SK-N-SH (cell line): ENCODE data around the gene KRTAP12-2. TPM values are rescaled to one million over a fixed set of nuclear protein-coding genes. Genes with fewer than 3 reads are reported as not detected.

Experiments used
- CTCF ChIA-PET: fragments of 300-600, 350-600 bp; formaldehyde crosslinking; extraction: SDS; loops from one replicate; lab custom pipeline; 2021; lab: Yijun Ruan, JAX
- POLR2A ChIA-PET: fragments of 350-600 bp; sonication (Branson Sonifier 250); formaldehyde crosslinking; extraction: SDS; loops from one replicate; lab custom pipeline; 2020; ENCODE audit warnings: antibody characterized with exemption, inconsistent platforms; lab: Yijun Ruan, JAX
- DNase-seq: peaks from one replicate; pipeline ENCODE4 v3.0.0; 2012
- H2AFZ ChIP-seq: fragments of 200-600 bp; sonication (generic); 2 replicates; pipeline ENCODE4 v1.8.1; 2016; ENCODE audit warnings: antibody characterized with exemption, mild to moderate bottlenecking, low read depth
- H3F3A ChIP-seq: fragments of 200-600 bp; sonication (generic); replicated peaks from 2 replicates; pipeline ENCODE3; 2016; ENCODE audit warnings: antibody characterized with exemption, mild to moderate bottlenecking; ENCODE audit not compliant: insufficient read depth
- H3K27ac ChIP-seq, 2 experiments: fragments of 200-500 bp in 1 of 2; fragments of 200-600 bp in 1 of 2; sonication (Bioruptor generic) in 1 of 2; sonication (generic), shearing (Covaris generic) in 1 of 2; 2 replicates each; pipeline versions ENCODE4 v1.5.1 to v1.6.1; 2014 to 2016; ENCODE audit warnings: low read depth in 2 of 2, inconsistent platforms in 1 of 2, low read length in 1 of 2, mild to moderate bottlenecking in 1 of 2, mixed read lengths in 1 of 2
- H3K27me3 ChIP-seq: fragments of 200-600 bp; sonication (generic), shearing (Covaris generic); 2 replicates; pipeline ENCODE4 v1.6.1; 2016; ENCODE audit warnings: mixed run types; ENCODE audit not compliant: insufficient read depth
- H3K36me3 ChIP-seq, 2 experiments: fragments of 200-500 bp in 1 of 2; fragments of 200-600 bp in 1 of 2; sonication (Bioruptor generic) in 1 of 2; sonication (generic) in 1 of 2; replicated peaks in 1 of 2; 2 replicates each; pipeline versions ENCODE3 to v1.5.1; 2014 to 2016; ENCODE audit warnings: low read length in 1 of 2, mild to moderate bottlenecking in 1 of 2; ENCODE audit not compliant: insufficient read depth in 2 of 2, control insufficient read depth in 1 of 2
- H3K4me1 ChIP-seq, 2 experiments: fragments of 200-500 bp in 1 of 2; fragments of 200-600 bp in 1 of 2; sonication (Bioruptor generic) in 1 of 2; sonication (generic), shearing (Covaris generic) in 1 of 2; 2 replicates each; pipeline versions ENCODE4 v1.5.1 to v1.6.1; 2014 to 2016; ENCODE audit warnings: low read depth in 1 of 2, low read length in 1 of 2, mixed run types in 1 of 2; ENCODE audit not compliant: insufficient read depth in 2 of 2, control insufficient read depth in 1 of 2
- H3K4me2 ChIP-seq: fragments of 200-600 bp; sonication (generic), shearing (Covaris generic); 2 replicates; pipeline ENCODE4 v1.6.1; 2017; ENCODE audit warnings: mixed run types
- H3K4me3 ChIP-seq, 2 experiments: fragments of 200-500 bp in 1 of 2; fragments of 200-600 bp in 1 of 2; sonication (Bioruptor generic) in 1 of 2; sonication (generic), shearing (Covaris generic) in 1 of 2; 2 replicates each; pipeline versions ENCODE4 v1.5.1 to v1.8.1; 2014 to 2016; ENCODE audit warnings: low read depth in 2 of 2, inconsistent platforms in 1 of 2, low read length in 1 of 2, mild to moderate bottlenecking in 1 of 2, mixed read lengths in 1 of 2, moderate library complexity in 1 of 2
- H3K79me2 ChIP-seq: fragments of 200-600 bp; sonication (generic); 2 replicates; pipeline ENCODE4 v1.8.1; 2017; ENCODE audit warnings: mild to moderate bottlenecking; ENCODE audit not compliant: insufficient read depth
- H3K9ac ChIP-seq: fragments of 200-600 bp; sonication (generic); 2 replicates; pipeline ENCODE4 v1.6.1; 2017; ENCODE audit warnings: mixed run types
- H3K9me2 ChIP-seq: fragments of 200-600 bp; sonication (generic); 2 replicates; pipeline ENCODE4 v1.6.1; 2017; ENCODE audit warnings: mixed run types
- H3K9me3 ChIP-seq: fragments of 200-600 bp; sonication (generic); 2 replicates; pipeline ENCODE4 v1.6.1; 2017; ENCODE audit warnings: mixed run types, mild to moderate bottlenecking, moderate library complexity
- H4K20me1 ChIP-seq: fragments of 200-600 bp; sonication (generic); 2 replicates; pipeline ENCODE4 v1.6.1; 2017; ENCODE audit warnings: mild to moderate bottlenecking, mixed run types; ENCODE audit not compliant: insufficient read depth
- CHD2 ChIP-seq: fragments of 150-350 bp; IDR thresholded peaks from 2 replicates; pipeline ENCODE4 v1.6.1; 2018; ENCODE audit warnings: low read length; ENCODE audit not compliant: partially characterized antibody
- ELF1 ChIP-seq: IDR thresholded peaks from 2 replicates; pipeline ENCODE4 v1.4.0; 2012
- FOSL2 ChIP-seq: IDR thresholded peaks from 2 replicates; pipeline ENCODE4 v1.4.0; 2012; ENCODE audit warnings: low read depth, mild to moderate bottlenecking, moderate library complexity, borderline replicate concordance
- FOXJ3 ChIP-seq: sonication (generic); formaldehyde crosslinking; IDR thresholded peaks from 2 replicates; pipeline ENCODE4 v1.5.1; 2020; ENCODE audit warnings: mild to moderate bottlenecking, missing genetic modification reagents
- FOXM1 ChIP-seq: IDR thresholded peaks from 2 replicates; pipeline ENCODE4 v1.4.0; 2012; ENCODE audit warnings: low read depth, mild to moderate bottlenecking
- GABPA ChIP-seq: IDR thresholded peaks from 2 replicates; pipeline ENCODE4 v1.4.0; 2012; ENCODE audit warnings: low read depth, mild to moderate bottlenecking
- GATA2 ChIP-seq: sonication (generic); formaldehyde crosslinking; IDR thresholded peaks from 2 replicates; pipeline ENCODE4 v1.5.0; 2020; ENCODE audit warnings: mild to moderate bottlenecking, missing genetic modification reagents
- JUND ChIP-seq: IDR thresholded peaks from 2 replicates; pipeline ENCODE4 v1.4.0; 2012
- MXI1 ChIP-seq: IDR thresholded peaks from 2 replicates; pipeline ENCODE4 v1.6.1; 2012; ENCODE audit warnings: mild to moderate bottlenecking, low read depth, low read length, improper control_type of control experiment
- NFIC ChIP-seq: IDR thresholded peaks from 2 replicates; pipeline ENCODE4 v1.4.0; 2012; ENCODE audit warnings: borderline replicate concordance
- NRF1 ChIP-seq: IDR thresholded peaks from 2 replicates; pipeline ENCODE4 v1.6.1; 2012; ENCODE audit warnings: low read depth, mild to moderate bottlenecking, low read length
- RAD21 ChIP-seq: IDR thresholded peaks from 2 replicates; pipeline ENCODE4 v1.6.1; 2012; ENCODE audit warnings: mild to moderate bottlenecking, low read length
- RXRA ChIP-seq: IDR thresholded peaks from 2 replicates; pipeline ENCODE4 v1.4.0; 2012; ENCODE audit warnings: low read depth, mild to moderate bottlenecking, borderline replicate concordance
- SIN3A ChIP-seq: IDR thresholded peaks from 2 replicates; pipeline ENCODE4 v1.6.1; 2012; ENCODE audit warnings: low read depth, mild to moderate bottlenecking, low read length, moderate library complexity, borderline replicate concordance
- SMC3 ChIP-seq: IDR thresholded peaks from 2 replicates; pipeline ENCODE4 v1.6.1; 2012; ENCODE audit warnings: low read depth, low read length, improper control_type of control experiment
- TCF12 ChIP-seq: IDR thresholded peaks from 2 replicates; pipeline ENCODE4 v1.4.0; 2012
- TEAD4 ChIP-seq: IDR thresholded peaks from 2 replicates; pipeline ENCODE4 v1.4.0; 2012; ENCODE audit warnings: mild to moderate bottlenecking, borderline replicate concordance; ENCODE audit not compliant: insufficient read depth
- YY1 ChIP-seq: IDR thresholded peaks from 2 replicates; pipeline ENCODE4 v1.4.0; 2012; ENCODE audit warnings: low read depth, mild to moderate bottlenecking
- WGBS: methylation state at CpG from one replicate; pipeline ENCODE4 v1.1.6; 2017; ENCODE audit warnings: low lambda C conversion rate; 5-methylcytosine and 5-hydroxymethylcytosine counted together
- polyA plus RNA-seq, 3 experiments: library from polyadenylated mRNA; depleted of rRNA; stranded (reverse); fragments of >200 nt; gene quantifications; 2 replicates each; pipeline ENCODE4 v1.2.3, GENCODE V29; 2012
- TF ChIP-seq, protein P1 (sequence below): fragments of 200-600 bp; sonication (generic); IDR thresholded peaks from 2 replicates; pipeline ENCODE4 v1.6.1; 2017; ENCODE audit warnings: antibody characterized with exemption, mild to moderate bottlenecking, moderate library complexity
- TF ChIP-seq, protein P2 (sequence below): IDR thresholded peaks from 2 replicates; pipeline ENCODE4 v1.6.1; 2012; ENCODE audit warnings: mild to moderate bottlenecking, low read depth, low read length, moderate library complexity

KRTAP12-2 gene
- polyA plus RNA-seq, 1 of the 3 experiments (the other 2 are of a cell fraction): not detected

DNA sequence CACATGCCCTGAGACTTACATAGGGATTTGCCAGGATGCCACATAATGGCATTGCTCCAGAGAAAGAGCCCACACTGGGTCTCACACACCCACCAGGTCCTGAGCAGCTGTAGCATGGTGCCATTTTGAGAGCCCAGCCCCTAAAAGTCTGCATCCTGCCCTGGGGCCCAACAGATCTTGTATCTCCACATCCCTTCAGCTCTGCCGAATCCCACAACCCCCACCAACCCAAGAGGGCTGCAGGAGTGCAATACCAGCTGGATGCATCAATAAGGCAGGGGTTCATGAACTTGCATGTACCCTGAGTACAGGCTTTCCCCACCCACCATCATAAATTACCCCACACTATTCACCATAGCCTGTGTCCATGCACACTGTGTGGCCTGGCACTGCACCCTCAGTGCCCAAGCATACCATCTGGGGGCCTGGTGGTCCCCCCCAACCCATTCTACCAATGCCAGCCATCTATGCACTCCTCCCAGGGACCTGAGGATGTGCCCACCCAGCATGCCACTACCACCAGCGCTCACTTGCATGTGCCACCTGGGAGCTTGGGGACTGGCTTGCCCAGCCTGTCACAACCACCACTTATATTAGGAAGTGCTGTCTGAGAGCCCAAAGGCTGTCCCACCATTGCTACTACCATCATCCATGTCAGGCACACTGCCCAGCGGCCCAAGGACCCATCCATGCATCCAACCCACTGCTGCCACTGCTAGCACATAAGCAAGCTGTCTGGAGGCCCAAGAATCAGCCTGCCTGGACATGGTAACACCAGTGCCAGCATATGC, 4.1 kb upstream of the KRTAP12-2 start:
- no peak overlapping the region for H2AFZ ChIP-seq
- TF ChIP-seq GATA2: no peak
- TF ChIP-seq YY1: no peak
- no peak for TF ChIP-seq NRF1
- TF ChIP-seq, protein P1, sequence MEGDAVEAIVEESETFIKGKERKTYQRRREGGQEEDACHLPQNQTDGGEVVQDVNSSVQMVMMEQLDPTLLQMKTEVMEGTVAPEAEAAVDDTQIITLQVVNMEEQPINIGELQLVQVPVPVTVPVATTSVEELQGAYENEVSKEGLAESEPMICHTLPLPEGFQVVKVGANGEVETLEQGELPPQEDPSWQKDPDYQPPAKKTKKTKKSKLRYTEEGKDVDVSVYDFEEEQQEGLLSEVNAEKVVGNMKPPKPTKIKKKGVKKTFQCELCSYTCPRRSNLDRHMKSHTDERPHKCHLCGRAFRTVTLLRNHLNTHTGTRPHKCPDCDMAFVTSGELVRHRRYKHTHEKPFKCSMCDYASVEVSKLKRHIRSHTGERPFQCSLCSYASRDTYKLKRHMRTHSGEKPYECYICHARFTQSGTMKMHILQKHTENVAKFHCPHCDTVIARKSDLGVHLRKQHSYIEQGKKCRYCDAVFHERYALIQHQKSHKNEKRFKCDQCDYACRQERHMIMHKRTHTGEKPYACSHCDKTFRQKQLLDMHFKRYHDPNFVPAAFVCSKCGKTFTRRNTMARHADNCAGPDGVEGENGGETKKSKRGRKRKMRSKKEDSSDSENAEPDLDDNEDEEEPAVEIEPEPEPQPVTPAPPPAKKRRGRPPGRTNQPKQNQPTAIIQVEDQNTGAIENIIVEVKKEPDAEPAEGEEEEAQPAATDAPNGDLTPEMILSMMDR: no peak
- TF ChIP-seq SIN3A: no peak
- no peak for TF ChIP-seq FOXJ3 (CRISPR knock-in tag)
- no peak for TF ChIP-seq JUND
- no peak for TF ChIP-seq TEAD4
- H3K27ac ChIP-seq: no peak overlapping the region
- H3K9me2 ChIP-seq: no peaks in the 10 kb centered on the region
- H3F3A ChIP-seq: no peaks in the 10 kb centered on the region
- H3K4me2 ChIP-seq: no peak overlapping the region
- H4K20me1 ChIP-seq: no peaks in the 10 kb centered on the region
- 0 out of 2 replicates have a peak, but pooled peaks cover 7% of the 10 kb centered on the region for H3K9me3 ChIP-seq
- no peak for DNase-seq
- H3K9ac ChIP-seq: no peak overlapping the region
- H3K79me2 ChIP-seq: no peaks in the 10 kb centered on the region
- ChIA-PET CTCF (no interaction called here), POLR2A (no interaction called here)
- H3K36me3 ChIP-seq: no peaks in the 10 kb centered on the region
- 0 out of 2 replicates have a peak, but pooled peaks cover 10% of the 10 kb centered on the region for H3K27me3 ChIP-seq
- no peak overlapping the region for H3K4me3 ChIP-seq
- peaks cover 0 to 3% of the 10 kb centered on the region in 2 experiments; a peak in 1 of 4 replicates for H3K4me1 ChIP-seq
- WGBS: 3% methylated on average over 3 of the region's 3 CpGs

DNA sequence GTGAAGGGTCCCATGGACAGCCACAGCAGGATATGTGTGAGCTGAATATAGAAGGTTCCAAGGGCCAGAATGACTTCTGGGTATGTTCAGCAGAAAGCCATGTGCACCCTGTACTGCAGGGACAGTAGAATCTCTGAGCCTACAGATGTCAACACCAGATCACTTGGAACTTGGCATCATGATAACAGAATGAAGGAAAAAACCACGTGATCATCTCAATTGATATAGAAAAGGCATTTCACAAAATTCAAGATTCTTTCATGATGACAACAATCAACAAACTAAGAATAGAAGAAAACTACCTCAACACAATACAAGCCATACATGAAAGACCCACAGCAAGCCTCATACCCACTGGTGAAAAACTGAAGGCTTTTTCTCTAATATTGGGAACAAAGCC, 885 bp upstream of the KRTAP12-2 start:
- no peaks in the 10 kb centered on the region for H4K20me1 ChIP-seq
- peaks cover 0 to 3% of the 10 kb centered on the region in 2 experiments; a peak in 1 of 4 replicates for H3K4me1 ChIP-seq
- H3K9me3 ChIP-seq: 0 out of 2 replicates have a peak, but pooled peaks cover 7% of the 10 kb centered on the region
- H3K4me3 ChIP-seq: no peak overlapping the region
- H3K9ac ChIP-seq: no peak overlapping the region
- DNase-seq: no peak
- 0% methylated on average over 1 of the region's 1 CpG for WGBS
- no peak overlapping the region for H2AFZ ChIP-seq
- H3K9me2 ChIP-seq: 0 out of 2 replicates have a peak, but pooled peaks cover under 1% of the 10 kb centered on the region
- POLR2A ChIA-PET: no interaction called here
- H3K36me3 ChIP-seq: no peaks in the 10 kb centered on the region
- H3K79me2 ChIP-seq: no peaks in the 10 kb centered on the region
- no peak overlapping the region for H3K4me2 ChIP-seq
- no peaks in the 10 kb centered on the region for H3F3A ChIP-seq
- no peaks in the 10 kb centered on the region; the same call in 1 of the 2 replicates for H3K27me3 ChIP-seq
- H3K27ac ChIP-seq: no peak overlapping the region
- CTCF ChIA-PET: no interaction called here
- TF ChIP-seq, protein P1: no peak
- TF ChIP-seq, protein P2, sequence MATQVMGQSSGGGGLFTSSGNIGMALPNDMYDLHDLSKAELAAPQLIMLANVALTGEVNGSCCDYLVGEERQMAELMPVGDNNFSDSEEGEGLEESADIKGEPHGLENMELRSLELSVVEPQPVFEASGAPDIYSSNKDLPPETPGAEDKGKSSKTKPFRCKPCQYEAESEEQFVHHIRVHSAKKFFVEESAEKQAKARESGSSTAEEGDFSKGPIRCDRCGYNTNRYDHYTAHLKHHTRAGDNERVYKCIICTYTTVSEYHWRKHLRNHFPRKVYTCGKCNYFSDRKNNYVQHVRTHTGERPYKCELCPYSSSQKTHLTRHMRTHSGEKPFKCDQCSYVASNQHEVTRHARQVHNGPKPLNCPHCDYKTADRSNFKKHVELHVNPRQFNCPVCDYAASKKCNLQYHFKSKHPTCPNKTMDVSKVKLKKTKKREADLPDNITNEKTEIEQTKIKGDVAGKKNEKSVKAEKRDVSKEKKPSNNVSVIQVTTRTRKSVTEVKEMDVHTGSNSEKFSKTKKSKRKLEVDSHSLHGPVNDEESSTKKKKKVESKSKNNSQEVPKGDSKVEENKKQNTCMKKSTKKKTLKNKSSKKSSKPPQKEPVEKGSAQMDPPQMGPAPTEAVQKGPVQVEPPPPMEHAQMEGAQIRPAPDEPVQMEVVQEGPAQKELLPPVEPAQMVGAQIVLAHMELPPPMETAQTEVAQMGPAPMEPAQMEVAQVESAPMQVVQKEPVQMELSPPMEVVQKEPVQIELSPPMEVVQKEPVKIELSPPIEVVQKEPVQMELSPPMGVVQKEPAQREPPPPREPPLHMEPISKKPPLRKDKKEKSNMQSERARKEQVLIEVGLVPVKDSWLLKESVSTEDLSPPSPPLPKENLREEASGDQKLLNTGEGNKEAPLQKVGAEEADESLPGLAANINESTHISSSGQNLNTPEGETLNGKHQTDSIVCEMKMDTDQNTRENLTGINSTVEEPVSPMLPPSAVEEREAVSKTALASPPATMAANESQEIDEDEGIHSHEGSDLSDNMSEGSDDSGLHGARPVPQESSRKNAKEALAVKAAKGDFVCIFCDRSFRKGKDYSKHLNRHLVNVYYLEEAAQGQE: no peak
- no peak for TF ChIP-seq ELF1
- no peak for TF ChIP-seq CHD2
- no peak for TF ChIP-seq RAD21
- no peak for TF ChIP-seq YY1
- TF ChIP-seq TCF12: no peak
- no peak for TF ChIP-seq SMC3
- TF ChIP-seq MXI1: no peak
- TF ChIP-seq NRF1: no peak
- no peak for TF ChIP-seq RXRA
- no peak for TF ChIP-seq FOSL2
- TF ChIP-seq GABPA: no peak
- TF ChIP-seq GATA2: no peak
- no peak for TF ChIP-seq NFIC
- no peak for TF ChIP-seq TEAD4
- TF ChIP-seq FOXM1: no peak
